Superior temporal gyrus (tissue), 1 donor: ENCODE data around the gene NUP88.
A peak's percentile ranks its signal among the peaks of the same experiment; 100 is the strongest.
"Not testable (repeated sequence)": the region's sequence is repeated elsewhere in the genome, so short reads cannot be mapped to it uniquely, and the experiment has no call there.

ENCODE experiments used
- DNase-seq: peaks from one replicate; pipeline ENCODE4 v3.0.0-alpha.2; 2016; ENCODE audit errors: extremely low spot score

The NUP88 gene

DNA sequence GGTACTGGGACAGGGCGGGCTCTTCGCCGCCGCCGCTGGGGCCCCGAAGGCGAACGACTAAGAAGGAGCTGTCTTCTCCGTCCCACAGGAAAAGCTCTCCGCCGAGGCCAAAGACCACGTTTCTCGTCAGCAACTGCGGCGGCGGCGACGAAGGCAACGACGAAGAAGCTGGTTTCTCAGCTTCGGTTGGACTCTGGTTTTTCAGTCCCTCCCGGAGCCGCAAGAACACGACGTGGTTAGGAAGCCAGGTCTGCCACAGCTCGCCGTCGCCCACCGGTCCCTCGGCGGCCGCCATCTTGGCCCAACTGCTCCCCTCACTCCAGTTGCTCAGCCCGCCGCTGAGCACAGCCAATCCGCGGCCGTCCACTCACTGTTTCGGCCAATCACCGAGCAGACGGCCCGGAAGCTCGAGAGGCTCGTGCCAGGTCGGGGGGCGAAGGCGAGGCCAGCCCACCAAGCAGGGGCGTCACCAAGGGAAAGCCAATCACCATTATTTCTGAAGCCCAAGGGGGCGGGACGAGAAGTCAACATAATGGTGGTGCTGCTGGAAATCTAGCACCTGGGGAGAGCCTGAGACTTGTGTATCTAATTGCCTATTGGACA, at the start of gene NUP88:
Gene NUP88 (minus strand): TSS at position 307 of the 603 bp plus-strand sequence. CDS start 12 bp downstream, at position 295.
- DNase-seq, result peak; percentile 99

DNA sequence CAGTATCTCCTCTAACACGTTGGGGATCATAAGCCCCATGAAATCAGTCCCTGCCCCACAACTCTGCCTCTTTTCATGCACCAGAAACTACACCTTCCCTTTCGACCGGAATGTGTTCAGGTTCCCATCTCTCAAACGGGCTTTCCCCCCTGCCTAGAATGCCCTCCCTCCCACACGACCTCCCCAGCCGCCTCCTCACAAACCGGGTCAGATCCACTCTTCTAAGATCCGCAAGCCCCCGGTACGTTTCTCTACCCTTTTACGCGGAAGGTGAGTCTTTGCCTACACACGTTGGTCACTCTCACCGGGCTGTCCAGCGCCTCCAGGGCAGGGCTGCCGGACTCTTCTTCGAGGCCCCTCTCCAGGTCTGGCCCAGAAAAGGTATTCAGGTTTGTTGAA, 48.6 kb upstream of the NUP88 start:
- no peak for DNase-seq

- no peak for DNase-seq
Observed at GRCh38 chr17:5467416-5467815, 48.0 kb upstream of the NUP88 start.

DNA sequence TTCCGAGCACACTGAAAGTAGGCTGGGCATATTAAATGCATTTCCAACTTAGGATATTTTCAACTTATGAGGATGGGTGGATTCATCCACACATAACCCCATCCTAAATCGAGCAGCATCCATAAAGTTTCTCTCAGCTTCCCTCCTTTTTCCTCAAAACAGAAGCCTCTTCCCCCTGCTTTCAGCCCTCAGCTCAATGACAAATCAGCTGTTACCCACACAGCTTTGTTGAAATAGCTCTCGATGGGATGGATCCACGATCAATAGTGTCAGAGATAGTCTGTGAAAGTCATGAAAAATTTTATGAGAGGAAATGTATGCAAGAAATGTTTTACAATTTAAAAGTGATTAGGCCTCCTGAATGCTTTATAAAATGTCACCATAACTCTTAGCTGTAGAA, 46.8 kb upstream of the NUP88 start:
- no peak for DNase-seq

GRCh38 chr17:5464717-5465507, 45.5 kb upstream of the NUP88 start:
- DNase-seq, result no peak

GRCh38 chr17:5446786-5447185, 27.3 kb upstream of the NUP88 start:
- DNase-seq, result peak; percentile 94

- DNase-seq, result no peak
Observed at GRCh38 chr17:5444209-5444608, 24.7 kb upstream of the NUP88 start.

- no peak for DNase-seq
Observed at GRCh38 chr17:5443728-5444127, 24.3 kb upstream of the NUP88 start.

DNA sequence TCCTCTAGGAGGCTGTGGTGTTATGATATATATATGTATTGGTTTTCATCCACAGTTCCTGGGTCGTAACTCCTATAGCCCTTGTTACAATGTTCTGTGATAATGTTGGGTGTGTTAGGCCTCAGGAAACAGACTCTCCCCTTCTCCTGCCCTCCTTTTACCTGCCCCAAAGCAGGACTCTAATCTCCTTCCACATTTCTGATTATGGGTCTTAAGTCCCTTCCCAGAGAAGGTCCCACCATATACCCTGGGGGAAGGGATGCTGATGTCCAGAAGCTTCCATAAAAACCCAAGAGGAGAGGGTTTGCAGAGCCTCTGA, 19.9 kb upstream of the NUP88 start:
- DNase-seq, result no peak

DNA sequence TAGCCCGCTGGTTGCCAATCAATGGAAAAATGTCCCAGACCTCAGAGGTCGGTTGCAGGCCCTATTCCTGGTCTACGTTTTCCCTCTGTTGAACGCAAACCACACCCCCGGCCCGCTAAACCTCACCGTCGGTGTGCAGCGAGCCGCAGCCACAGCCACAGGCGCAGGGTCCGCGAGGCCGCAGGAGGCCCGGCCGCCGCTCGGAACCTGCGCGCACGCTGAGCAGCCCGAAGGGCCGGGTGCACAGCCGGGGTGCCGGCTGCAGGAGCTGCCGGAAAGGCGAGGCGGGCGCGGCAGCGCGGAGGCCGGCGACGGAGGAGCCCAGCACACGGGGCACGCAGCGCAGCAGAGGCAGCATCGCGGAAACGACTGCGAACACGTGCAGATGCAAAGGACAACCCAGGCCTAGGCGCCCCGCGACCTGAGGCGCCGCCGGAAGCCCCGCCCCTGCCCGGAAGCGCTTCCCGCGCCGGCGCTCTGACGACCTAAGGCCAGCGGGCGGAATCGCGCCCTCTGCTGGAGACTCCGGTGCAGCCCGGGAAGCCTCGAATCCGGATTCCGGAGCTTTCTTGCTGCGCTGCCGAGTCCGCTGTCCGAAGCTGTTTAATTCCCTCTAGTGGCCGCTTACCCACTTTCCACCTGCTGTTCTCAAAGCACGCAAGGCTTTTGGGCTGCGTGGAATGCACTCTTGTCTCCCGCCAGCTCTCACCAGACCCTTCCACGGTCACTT, 19.4 kb upstream of the NUP88 start, which contains the start of gene C1QBP:
Gene C1QBP (minus strand): TSS at position 440 of the 730 bp plus-strand sequence. CDS start 82 bp downstream, at position 358.
- peak; percentile 96 for DNase-seq

DNA sequence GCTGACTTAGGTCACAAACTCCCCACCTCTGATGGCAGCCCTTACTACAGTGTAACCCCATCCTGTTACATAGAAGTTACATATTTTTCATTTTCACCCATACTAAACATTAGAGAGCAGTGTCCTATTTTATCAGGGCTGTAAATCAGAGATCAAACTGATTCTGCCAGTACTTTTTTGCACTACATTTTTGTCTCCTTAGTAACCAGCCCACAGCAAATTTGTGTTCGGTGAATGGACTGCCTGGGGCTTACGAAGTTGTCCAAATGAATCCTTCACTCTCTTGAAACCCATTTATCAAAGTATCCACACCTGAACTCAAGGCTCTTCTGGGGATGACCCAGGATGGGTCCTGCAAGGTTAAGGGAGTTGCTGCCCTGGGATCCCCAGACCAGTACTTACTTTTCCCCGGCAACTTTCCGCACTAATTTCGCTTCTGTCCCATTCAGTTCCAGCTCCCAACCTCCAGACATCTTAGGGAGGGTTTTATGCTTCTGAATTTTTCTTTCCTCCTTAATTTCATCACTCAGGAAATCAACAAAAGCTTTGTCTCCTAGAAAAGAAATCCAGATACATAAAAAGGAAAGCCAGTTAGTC, 18.4 kb upstream of the NUP88 start:
- DNase-seq, result no peak

- not testable (repeated sequence) for DNase-seq
Observed at GRCh38 chr17:5435781-5436315, 16.4 kb upstream of the NUP88 start.

DNA sequence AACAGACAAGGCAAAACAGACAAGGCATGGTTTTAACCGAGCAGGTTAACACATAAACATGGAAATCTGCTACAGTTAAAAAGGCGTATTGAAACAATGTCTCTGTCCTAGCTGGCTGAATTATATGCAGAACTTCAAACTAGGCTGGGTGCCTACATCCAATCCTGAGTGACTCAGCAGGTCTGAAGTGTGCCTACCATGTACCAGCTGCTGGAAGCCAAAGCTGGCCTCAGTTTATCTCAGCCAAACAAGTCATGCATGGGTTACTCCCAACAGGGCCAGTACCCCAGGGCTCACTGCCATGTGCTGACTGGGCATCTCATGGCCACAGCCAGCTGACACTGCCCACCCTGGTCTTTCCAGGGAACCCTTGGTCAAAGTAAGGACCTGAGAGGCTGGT, 15.5 kb upstream of the NUP88 start:
- DNase-seq, result no peak

DNA sequence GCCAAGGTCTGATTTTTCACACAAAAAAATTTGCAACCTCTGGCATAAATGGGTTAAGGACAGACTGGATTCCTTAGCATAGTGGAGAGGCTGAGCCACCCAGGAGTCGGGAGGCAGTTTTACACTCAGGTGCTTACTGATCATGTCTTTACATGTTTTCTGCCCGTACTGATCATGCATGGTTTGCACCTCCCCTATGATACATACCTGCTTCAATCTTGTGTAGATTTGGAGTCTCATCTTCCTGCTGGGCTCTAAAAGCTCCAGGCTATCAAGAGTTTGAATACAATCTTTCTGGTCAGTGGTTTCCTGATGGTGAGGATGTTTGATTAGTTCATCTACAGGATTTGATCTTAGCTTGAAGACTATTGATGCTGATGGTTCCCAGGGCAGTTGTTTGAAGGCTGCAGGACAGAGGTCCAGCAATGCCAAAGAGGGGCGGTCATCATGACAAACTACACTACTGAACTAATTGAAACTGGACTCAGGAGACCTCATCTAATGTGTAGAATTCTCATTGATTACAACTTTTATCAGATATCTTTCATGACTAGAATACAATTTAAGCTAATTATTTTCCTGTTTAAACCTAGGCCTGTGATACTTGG, 12.6 kb upstream of the NUP88 start:
- DNase-seq, result no peak

GRCh38 chr17:5431234-5431633, 11.8 kb upstream of the NUP88 start:
- not testable (repeated sequence) for DNase-seq

- no peak for DNase-seq
Observed at GRCh38 chr17:5430413-5430999, 11.0 kb upstream of the NUP88 start.

DNA sequence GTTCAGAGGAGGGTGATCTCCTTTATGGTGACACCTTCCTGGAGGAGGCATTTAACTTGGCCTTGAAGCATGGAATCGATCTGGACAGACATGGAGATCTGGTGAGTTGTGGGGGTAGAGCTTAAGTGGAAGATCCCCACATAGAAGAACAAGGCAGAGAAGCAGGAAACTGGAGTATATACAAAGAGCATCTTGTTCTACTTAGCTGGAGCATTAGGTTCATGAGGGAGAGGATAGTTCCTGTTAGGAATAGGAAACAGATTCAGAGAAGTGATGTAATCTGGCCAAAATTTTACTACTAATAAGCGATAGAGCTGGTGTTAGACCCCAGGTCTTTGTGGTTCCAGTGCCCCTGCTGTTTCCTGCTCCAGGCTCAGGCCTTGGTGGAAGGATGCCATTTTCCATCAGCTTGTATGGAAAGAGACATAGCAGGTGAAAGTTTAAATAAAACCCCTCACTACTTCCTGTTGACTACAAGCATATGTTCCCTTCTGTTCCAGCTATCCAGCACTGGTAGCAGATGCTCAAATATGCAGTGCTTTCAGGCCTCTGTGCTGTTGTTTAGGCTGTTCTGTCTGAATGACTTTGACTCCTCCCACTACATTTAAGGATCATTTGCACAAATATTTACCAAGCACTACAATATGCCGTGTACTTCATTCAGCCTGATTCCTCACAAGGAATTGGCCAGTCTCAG, 9.9 kb upstream of the NUP88 start:
- no peak for DNase-seq

- no peak for DNase-seq
Observed at GRCh38 chr17:5425826-5426225, 6.4 kb upstream of the NUP88 start.

DNA sequence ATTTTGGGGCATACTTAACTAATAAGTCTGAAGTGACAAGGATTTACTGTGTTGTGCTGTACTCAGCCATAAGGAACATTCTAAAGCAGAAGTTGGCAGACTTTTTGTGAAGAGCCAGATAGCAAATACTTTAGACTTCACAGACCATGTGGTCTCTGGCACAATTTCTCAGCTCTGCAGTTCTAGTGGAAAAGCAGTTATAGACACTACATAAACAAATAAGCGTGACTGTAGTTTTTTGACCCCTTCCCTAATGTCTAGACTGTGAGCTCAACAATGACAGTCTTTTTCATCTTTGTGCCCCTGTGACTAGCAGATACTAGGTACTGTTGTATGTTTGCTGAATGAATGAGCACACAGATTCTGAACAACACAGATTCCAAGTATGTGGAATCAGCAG, 5.4 kb upstream of the NUP88 start:
- no peak for DNase-seq

DNA sequence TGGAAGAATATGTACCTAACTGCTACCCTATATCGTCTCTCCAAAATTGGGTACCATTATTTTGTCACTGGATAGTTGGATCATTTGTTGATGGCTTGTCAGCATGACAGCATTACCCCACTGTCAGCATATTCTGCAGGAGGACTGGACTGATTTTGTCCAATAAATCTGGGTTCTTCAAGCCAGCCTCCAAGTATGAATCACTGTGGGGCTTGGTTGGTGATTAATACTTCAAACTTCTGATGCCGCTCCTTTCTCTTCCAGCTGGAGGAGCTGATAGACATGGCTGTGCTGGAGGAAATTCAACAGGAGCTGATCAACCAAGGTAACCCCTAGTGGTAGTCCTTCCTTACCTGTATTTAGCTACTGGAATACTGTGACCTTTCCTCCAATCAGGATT, 3.0 kb upstream of the NUP88 start:
- DNase-seq, result no peak
